Peyer's patch (tissue), 4 donors: Measurements from ENCODE around the gene LRRC75B.
"Not testable (repeated sequence)": the region's sequence is repeated elsewhere in the genome, so short reads cannot be mapped to it uniquely, and the experiment has no call there.

ENCODE experiments used
- POLR2A ChIP-seq, 2 donors: fragments of 450-650 bp; IDR thresholded peaks; one replicate each; pipeline ENCODE4 v1.5.1; 2017; ENCODE audit warnings: antibody characterized with exemption in 2 of 2, mild to moderate bottlenecking in 2 of 2, moderate library complexity in 2 of 2
- TF ChIP-seq, protein P1 (sequence below), 6 experiments: fragments of 450-650 bp in 4 of 6; fragments of 200-600 bp in 2 of 6; sonication (generic) in 1 of 6; IDR thresholded peaks; one replicate each; pipeline ENCODE4 v1.5.1; 2017 to 2019; ENCODE audit warnings: antibody characterized with exemption in 6 of 6, mild to moderate bottlenecking in 3 of 6, moderate library complexity in 1 of 6

DNA sequence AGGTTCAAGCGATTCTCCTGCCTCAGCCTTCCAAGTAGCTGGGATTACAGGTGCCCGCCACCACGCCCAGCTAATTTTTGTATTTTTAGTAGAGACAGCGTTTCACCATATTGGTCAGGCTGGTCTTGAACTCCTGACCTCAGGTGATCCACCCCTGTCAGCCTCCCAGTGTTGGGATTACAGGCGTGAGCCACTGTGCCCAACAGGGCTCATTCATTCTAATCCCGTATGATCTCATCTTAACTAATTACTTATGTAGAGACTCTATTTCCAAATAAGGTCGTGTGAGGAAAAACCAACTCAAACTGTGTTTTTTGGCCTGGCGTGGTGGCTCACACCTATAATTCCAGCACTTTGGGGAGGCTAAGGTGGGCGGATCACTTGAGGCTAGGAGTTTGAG, 4.2 kb upstream of the LRRC75B start:
- TF ChIP-seq, protein P1, sequence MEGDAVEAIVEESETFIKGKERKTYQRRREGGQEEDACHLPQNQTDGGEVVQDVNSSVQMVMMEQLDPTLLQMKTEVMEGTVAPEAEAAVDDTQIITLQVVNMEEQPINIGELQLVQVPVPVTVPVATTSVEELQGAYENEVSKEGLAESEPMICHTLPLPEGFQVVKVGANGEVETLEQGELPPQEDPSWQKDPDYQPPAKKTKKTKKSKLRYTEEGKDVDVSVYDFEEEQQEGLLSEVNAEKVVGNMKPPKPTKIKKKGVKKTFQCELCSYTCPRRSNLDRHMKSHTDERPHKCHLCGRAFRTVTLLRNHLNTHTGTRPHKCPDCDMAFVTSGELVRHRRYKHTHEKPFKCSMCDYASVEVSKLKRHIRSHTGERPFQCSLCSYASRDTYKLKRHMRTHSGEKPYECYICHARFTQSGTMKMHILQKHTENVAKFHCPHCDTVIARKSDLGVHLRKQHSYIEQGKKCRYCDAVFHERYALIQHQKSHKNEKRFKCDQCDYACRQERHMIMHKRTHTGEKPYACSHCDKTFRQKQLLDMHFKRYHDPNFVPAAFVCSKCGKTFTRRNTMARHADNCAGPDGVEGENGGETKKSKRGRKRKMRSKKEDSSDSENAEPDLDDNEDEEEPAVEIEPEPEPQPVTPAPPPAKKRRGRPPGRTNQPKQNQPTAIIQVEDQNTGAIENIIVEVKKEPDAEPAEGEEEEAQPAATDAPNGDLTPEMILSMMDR (IDR thresholded peaks at IDR 0.05), result not testable (repeated sequence)
- TF ChIP-seq POLR2A (IDR thresholded peaks at IDR 0.05), result not testable (repeated sequence)
